GM12891 (cell line): ENCODE data around the gene NUDT21.
"Not testable (repeated sequence)": the region's sequence is repeated elsewhere in the genome, so short reads cannot be mapped to it uniquely, and the experiment has no call there.

Source experiments
- DNase-seq: peaks from one replicate; pipeline ENCODE4 v3.0.0; 2011; ENCODE audit warnings: low spot score; ENCODE audit not compliant: insufficient read length
- FAIRE-seq: peaks from 2 replicates; lab custom pipeline; 2011; peaks lifted over from hg19 to GRCh38; lab: Jason Lieb, UNC
- PAX5 ChIP-seq: IDR thresholded peaks from 2 replicates; pipeline ENCODE4 v1.6.1; 2011; ENCODE audit warnings: low read length, moderate library complexity, mild to moderate bottlenecking; ENCODE audit not compliant: insufficient read depth, severe bottlenecking
- POLR2A ChIP-seq: IDR thresholded peaks from 2 replicates; pipeline ENCODE4 v1.6.1; 2011; ENCODE audit warnings: low read depth, low read length, control low read depth
- POLR2AphosphoS5 ChIP-seq: IDR thresholded peaks from 2 replicates; pipeline ENCODE4 v1.6.1; 2011; ENCODE audit warnings: low read depth, low read length, control low read depth
- POU2F2 ChIP-seq: IDR thresholded peaks from 2 replicates; pipeline ENCODE4 v1.6.1; 2011; ENCODE audit warnings: low read depth, mild to moderate bottlenecking, control low read depth, low read length, moderate library complexity
- SPI1 ChIP-seq: IDR thresholded peaks from 2 replicates; pipeline ENCODE4 v1.6.1; 2011; ENCODE audit warnings: low read depth, low read length, control low read depth
- TAF1 ChIP-seq: IDR thresholded peaks from 2 replicates; pipeline ENCODE4 v1.6.1; 2011; ENCODE audit warnings: low read depth, low read length, control low read depth

Gene NUDT21

DNA sequence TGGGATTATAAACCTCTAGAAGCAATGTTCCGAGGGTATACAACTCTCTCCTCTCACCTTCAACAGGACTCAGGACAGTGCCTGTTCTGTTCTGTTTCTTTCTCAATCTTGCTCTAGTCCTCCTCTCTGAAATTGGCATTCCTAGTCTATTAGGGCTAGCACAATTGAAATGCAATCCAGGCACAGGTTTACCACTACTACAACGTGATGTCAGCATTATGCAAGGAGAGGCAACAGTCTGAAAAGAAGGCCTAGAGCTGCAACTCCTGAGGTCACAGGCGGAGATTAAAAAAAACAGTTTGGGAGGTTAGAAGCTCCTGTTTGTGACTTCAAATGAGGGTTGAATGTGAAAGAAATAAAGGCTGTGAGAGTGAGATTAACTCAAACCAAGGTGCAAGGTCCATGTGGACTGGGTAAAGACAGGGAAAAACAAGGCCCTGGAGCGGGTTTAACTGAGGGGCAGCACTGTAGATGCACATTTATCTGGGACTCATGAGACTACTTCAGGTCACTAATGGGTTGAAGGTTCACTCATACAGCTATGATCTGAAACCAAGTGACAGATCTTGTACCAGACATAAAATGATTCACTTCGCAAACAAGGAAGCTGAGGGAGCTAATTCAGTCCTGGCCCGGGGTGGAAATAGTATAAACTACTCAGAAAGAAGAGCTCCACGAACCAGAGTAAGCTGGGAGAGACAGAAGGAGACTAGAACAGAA, 42.6 kb downstream of the NUDT21 start:
- DNase-seq (no peak), FAIRE-seq (no peak)
- TF ChIP-seq POLR2A: no peak
- TF ChIP-seq PAX5: no peak
- no peak for TF ChIP-seq TAF1
- TF ChIP-seq SPI1: no peak
- TF ChIP-seq POU2F2: no peak
- no peak for TF ChIP-seq POLR2AphosphoS5

DNA sequence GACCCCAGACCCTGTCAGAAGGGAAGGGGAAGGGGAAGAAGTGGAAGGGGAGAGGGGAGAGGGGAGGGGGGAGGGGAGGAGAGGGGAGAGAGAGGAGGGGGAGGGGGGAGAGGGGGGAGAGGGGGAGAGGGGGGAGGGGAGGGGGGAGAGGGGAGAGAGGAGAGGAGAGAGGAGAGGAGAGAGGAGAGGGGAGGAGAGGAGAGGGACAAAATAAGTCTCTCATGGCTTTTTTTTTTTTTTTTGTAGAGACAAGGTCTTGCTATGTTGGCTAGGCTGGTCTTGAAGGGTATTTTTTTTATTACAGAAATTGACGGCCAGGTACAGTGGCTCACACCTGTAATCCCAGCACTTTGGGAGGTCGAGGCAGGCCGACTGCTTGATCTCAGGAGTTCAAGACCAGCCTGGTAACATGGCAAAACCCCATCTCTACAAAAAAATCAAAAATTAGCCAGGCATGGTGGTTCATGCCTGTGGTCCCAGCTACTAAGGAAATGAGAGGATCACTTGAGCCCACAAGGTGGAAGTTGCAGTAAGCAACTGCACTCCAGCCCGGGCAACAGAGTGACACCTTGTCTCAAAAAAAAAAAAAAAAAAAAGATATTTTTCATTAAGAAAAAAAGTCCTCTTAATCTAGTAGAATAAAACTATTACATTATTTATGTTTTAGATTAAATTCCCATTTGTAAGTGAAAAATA, 45.0 kb downstream of the NUDT21 start:
- no peak for TF ChIP-seq PAX5
- TF ChIP-seq SPI1: no peak
- TF ChIP-seq POU2F2: no peak
- no peak for TF ChIP-seq TAF1
- TF ChIP-seq POLR2A: no peak
- TF ChIP-seq POLR2AphosphoS5: no peak
- FAIRE-seq (no peak), DNase-seq (no peak)

DNA sequence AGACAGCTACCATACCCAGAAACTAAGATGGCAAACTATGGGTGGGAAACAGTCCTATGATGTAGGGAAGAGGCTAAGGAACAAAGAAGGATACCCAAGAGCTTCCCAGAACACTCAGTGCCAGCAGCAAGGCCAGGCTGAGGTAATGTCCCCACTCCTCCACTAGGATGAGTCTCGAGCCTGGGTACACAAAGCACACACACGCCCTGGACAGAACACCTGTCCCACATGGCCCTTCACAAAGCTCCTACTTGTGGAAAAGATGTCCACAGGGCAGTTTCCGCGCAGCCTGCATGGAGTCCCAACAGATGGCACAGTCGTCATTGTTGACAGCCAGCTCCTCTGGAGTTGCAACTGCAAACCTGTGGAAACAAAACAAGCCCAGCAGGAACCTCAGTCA, 49.6 kb downstream of the NUDT21 start:
- DNase-seq: peak; percentile 21
- TF ChIP-seq TAF1 (no peak), SPI1 (no peak), POLR2AphosphoS5 (no peak), PAX5 (no peak), POLR2A (no peak), POU2F2 (no peak)
- FAIRE-seq: no peak

GRCh38 chr16:56400458-56400857, 50.7 kb downstream of the NUDT21 start:
- FAIRE-seq (no peak), DNase-seq (no peak)
- no peak for TF ChIP-seq SPI1
- TF ChIP-seq POU2F2: no peak
- TF ChIP-seq PAX5: no peak
- no peak for TF ChIP-seq TAF1

DNA sequence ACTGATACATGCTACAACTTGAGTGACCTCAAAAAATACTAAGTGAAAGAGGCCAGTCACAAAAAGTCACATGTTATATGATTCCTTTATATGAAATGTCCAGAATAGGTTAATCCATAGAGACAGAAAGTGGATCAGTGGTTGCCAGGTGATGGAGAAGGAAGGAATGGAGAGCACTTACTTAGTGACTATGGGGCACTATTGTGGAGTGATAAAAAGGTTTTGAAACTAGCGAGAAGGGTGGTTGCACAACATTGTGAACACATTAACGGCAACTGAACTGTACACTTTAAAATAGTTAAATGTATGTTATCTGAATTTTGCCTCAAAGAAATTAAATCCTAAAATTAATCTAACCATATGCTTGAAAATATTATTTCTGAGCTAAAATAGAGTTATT, 51.6 kb downstream of the NUDT21 start:
- DNase-seq (no peak), FAIRE-seq (no peak)
- TF ChIP-seq SPI1: no peak
- TF ChIP-seq POLR2A: no peak
- no peak for TF ChIP-seq POU2F2
- no peak for TF ChIP-seq TAF1
- no peak for TF ChIP-seq PAX5
- TF ChIP-seq POLR2AphosphoS5: no peak

- TF ChIP-seq SPI1 (no peak), POU2F2 (no peak), POLR2A (no peak), TAF1 (no peak), POLR2AphosphoS5 (no peak), PAX5 (no peak)
- FAIRE-seq: no peak
- DNase-seq: no peak
Observed at GRCh38 chr16:56399047-56399446, 52.1 kb downstream of the NUDT21 start.

DNA sequence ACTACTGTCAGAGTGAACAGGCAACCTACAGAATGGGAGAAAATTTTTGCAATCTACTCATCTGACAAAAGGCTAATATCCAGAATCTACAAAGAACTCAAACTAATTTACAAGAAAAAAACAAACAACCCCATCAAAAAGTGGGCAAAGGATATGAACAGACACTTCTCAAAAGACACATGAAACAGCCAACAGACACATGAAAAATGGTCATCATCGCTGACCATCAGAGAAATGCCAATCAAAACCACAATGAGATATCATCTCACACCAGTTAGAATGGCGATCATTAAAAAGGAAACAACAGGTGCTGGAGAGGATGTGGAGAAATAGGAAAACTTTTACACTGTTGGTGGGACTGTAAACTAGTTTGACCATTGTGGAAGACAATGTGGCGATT, 54.4 kb downstream of the NUDT21 start:
- DNase-seq, FAIRE-seq: not testable (repeated sequence)

- TF ChIP-seq POLR2A (no peak), POU2F2 (no peak), PAX5 (no peak), TAF1 (no peak), SPI1 (no peak), POLR2AphosphoS5 (no peak)
- no peak for DNase-seq
- no peak for FAIRE-seq
Observed at GRCh38 chr16:56389554-56389953, 61.6 kb downstream of the NUDT21 start.

DNA sequence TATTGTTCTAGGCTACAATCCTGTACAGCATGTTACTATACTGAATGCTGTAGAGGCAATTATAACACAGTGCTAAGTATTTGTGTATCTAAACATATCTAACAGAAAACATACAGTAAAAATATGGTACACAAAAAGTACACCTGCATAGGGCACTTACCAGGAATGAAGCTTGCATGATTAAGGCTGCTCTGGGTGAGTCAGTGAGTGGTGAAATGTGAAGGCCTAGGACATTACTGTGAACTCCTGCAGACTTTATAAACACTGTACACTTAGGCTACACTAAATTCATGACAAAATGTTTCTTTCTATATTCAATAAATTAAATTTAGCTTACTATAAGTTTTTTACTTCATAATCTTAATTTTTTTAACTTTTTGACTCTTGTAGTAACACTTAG, 62.9 kb downstream of the NUDT21 start:
- no peak for FAIRE-seq
- TF ChIP-seq POLR2AphosphoS5 (no peak), PAX5 (no peak), POU2F2 (no peak), SPI1 (no peak), TAF1 (no peak), POLR2A (no peak)
- DNase-seq: no peak

DNA sequence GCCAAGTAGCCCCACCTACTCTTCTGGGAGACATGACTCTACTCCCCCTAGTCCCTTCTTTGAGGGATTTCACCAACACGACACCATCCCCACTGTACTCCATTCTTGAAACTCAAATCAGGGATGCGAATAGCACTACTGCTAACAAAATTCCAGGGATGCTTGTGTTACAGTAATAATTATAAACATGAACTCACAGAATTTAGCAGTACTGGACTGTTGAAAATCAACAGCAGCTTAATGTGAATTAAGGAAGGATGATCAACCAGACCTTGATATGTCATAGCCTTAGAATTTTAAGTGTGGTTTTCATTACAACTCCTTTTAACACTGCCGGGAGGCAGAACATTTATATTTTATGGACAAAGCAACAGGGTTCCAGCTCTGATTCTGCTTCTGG, 63.7 kb downstream of the NUDT21 start:
- FAIRE-seq (no peak), DNase-seq (no peak)
- no peak for TF ChIP-seq POLR2A
- no peak for TF ChIP-seq POLR2AphosphoS5
- TF ChIP-seq PAX5: no peak
- no peak for TF ChIP-seq TAF1
- no peak for TF ChIP-seq POU2F2
- no peak for TF ChIP-seq SPI1
